MM.1S (cell line): ENCODE measurements around the gene NAA25.

Source experiments
- EZH2 ChIP-seq: fragments of 300-600 bp; sonication (generic); optimal IDR thresholded peaks from 2 replicates; pipeline ENCODE3; 2017; ENCODE audit warnings: low read depth, mild to moderate bottlenecking, antibody characterized with exemption, low read length, mixed read lengths
- TF ChIP-seq, protein P1 (sequence below): fragments of 300-600 bp; sonication (generic); IDR thresholded peaks from 2 replicates; pipeline ENCODE4 v1.5.1; 2016; ENCODE audit warnings: antibody characterized with exemption, low read length, mixed read lengths

DNA sequence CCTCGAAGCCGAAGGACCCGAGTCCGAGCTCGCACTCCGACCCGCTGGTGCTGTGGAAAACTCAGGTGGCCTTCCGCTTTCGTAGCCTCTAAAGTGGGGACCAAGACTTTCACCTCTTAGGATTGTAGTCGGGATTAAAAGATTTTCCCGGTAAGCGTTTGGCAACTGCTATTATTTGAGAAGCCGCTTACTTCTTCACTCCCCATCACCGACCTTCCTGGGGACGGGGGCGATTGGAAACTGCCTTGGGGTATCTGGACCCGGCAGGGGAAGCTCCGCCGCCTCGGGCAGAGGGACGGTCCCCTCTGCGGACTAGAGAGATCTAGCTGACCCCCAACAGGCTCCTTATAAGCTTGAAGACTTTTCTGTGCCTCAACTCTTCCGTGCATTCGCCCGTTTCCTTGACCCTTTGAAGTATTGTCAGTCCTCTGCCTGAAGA is 17.4 kb upstream of the NAA25 start:
- TF ChIP-seq, protein P1, sequence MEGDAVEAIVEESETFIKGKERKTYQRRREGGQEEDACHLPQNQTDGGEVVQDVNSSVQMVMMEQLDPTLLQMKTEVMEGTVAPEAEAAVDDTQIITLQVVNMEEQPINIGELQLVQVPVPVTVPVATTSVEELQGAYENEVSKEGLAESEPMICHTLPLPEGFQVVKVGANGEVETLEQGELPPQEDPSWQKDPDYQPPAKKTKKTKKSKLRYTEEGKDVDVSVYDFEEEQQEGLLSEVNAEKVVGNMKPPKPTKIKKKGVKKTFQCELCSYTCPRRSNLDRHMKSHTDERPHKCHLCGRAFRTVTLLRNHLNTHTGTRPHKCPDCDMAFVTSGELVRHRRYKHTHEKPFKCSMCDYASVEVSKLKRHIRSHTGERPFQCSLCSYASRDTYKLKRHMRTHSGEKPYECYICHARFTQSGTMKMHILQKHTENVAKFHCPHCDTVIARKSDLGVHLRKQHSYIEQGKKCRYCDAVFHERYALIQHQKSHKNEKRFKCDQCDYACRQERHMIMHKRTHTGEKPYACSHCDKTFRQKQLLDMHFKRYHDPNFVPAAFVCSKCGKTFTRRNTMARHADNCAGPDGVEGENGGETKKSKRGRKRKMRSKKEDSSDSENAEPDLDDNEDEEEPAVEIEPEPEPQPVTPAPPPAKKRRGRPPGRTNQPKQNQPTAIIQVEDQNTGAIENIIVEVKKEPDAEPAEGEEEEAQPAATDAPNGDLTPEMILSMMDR, result no peak
- no peak for TF ChIP-seq EZH2
